DOHH2 (cell line): ENCODE measurements around the gene GPN2.

Source experiments
- H3F3A ChIP-seq: fragments of 200-600 bp; sonication (generic), shearing (Covaris generic); 2 replicates; pipeline ENCODE4 v1.6.0; 2016; ENCODE audit warnings: antibody characterized with exemption, mild to moderate bottlenecking; ENCODE audit not compliant: control insufficient read depth, insufficient read depth
- H3K27ac ChIP-seq: fragments of 200-600 bp; sonication (generic); 2 replicates; pipeline ENCODE4 v1.5.1; 2014; ENCODE audit warnings: low read depth, mild to moderate bottlenecking, low read length, moderate library complexity
- H3K27me3 ChIP-seq: fragments of 200-600 bp; sonication (generic); 2 replicates; pipeline ENCODE4 v1.6.1; 2014; ENCODE audit warnings: mild to moderate bottlenecking, low read length, mixed read lengths; ENCODE audit not compliant: control insufficient read depth
- H3K36me3 ChIP-seq: fragments of 200-600 bp; sonication (generic); 2 replicates; pipeline ENCODE4 v1.6.1; 2014; ENCODE audit warnings: mild to moderate bottlenecking, low read length, moderate library complexity, mixed read lengths; ENCODE audit not compliant: control insufficient read depth
- H3K4me1 ChIP-seq: fragments of 200-600 bp; sonication (generic); 2 replicates; pipeline ENCODE4 v1.6.1; 2014; ENCODE audit warnings: mild to moderate bottlenecking, low read length, mixed read lengths; ENCODE audit not compliant: control insufficient read depth
- H3K4me2 ChIP-seq: fragments of 200-600 bp; sonication (generic); 2 replicates; pipeline ENCODE4 v1.6.0; 2014; ENCODE audit warnings: mild to moderate bottlenecking, low read length, moderate library complexity
- H3K4me3 ChIP-seq: fragments of 200-600 bp; sonication (generic); 2 replicates; pipeline ENCODE4 v1.5.1; 2014; ENCODE audit warnings: mild to moderate bottlenecking, low read length, mixed read lengths
- H3K79me2 ChIP-seq: fragments of 200-600 bp; sonication (generic); 2 replicates; pipeline ENCODE4 v1.6.1; 2014; ENCODE audit warnings: mild to moderate bottlenecking, low read length, mixed read lengths; ENCODE audit not compliant: control insufficient read depth
- H3K9me2 ChIP-seq: fragments of 200-600 bp; sonication (generic); replicated peaks from 2 replicates; pipeline ENCODE4 v1.6.1; 2014; ENCODE audit warnings: mild to moderate bottlenecking, low read length, mixed read lengths; ENCODE audit not compliant: control insufficient read depth
- H3K9me3 ChIP-seq: fragments of 200-600 bp; sonication (generic); 2 replicates; pipeline ENCODE4 v1.6.1; 2014; ENCODE audit warnings: antibody characterized with exemption, low read length, mixed read lengths; ENCODE audit not compliant: control insufficient read depth, insufficient read depth
- H4K20me1 ChIP-seq: fragments of 200-600 bp; sonication (generic); 2 replicates; pipeline ENCODE4 v1.6.0; 2014; ENCODE audit warnings: low read depth, mild to moderate bottlenecking, antibody characterized with exemption, low read length, moderate library complexity; ENCODE audit not compliant: control insufficient read depth, insufficient read depth
- CTCF ChIP-seq: fragments of 200-600 bp; sonication (generic); IDR thresholded peaks from one replicate; pipeline ENCODE4 v1.5.1; 2014; ENCODE audit warnings: antibody characterized with exemption, mild to moderate bottlenecking, low read depth, low read length; ENCODE audit not compliant: poor library complexity, severe bottlenecking
- EZH2phosphoT487 ChIP-seq: fragments of 200-600 bp; sonication (generic); IDR thresholded peaks from 2 replicates; pipeline ENCODE4 v1.6.1; 2017; ENCODE audit warnings: borderline replicate concordance, mild to moderate bottlenecking, antibody characterized with exemption, low read length, moderate library complexity, mixed read lengths

GPN2 gene

GRCh38 chr1:26827663-26828062 is 62.4 kb downstream of the GPN2 start:
- Histone ChIP-seq H3F3A (peaks cover 6% of the 10 kb centered on the region), H3K36me3 (peaks cover 26% of the 10 kb centered on the region), H3K79me2 (peaks cover 49% of the 10 kb centered on the region), H4K20me1 (no peaks in the 10 kb centered on the region), H3K4me1 (peaks cover 42% of the 10 kb centered on the region), H3K27me3 (no peaks in the 10 kb centered on the region), H3K9me3 (no peaks in the 10 kb centered on the region), H3K4me3 (peak overlapping the region; percentile 83), H3K9me2 (no peaks in the 10 kb centered on the region), H3K4me2 (peak overlapping the region; percentile 97), H3K27ac (no peak overlapping the region)
- TF ChIP-seq EZH2phosphoT487 (no peak), CTCF (no peak)

GRCh38 chr1:26827106-26827604 is 62.9 kb downstream of the GPN2 start:
- Histone ChIP-seq H4K20me1 (no peaks in the 10 kb centered on the region), H3K27me3 (no peaks in the 10 kb centered on the region), H3K4me1 (peaks cover 39% of the 10 kb centered on the region), H3K79me2 (peaks cover 49% of the 10 kb centered on the region), H3F3A (peaks cover 3% of the 10 kb centered on the region), H3K4me3 (peak overlapping the region; percentile 83), H3K36me3 (peaks cover 21% of the 10 kb centered on the region), H3K9me2 (no peaks in the 10 kb centered on the region), H3K9me3 (no peaks in the 10 kb centered on the region), H3K4me2 (peak overlapping the region; percentile 97), H3K27ac (no peak overlapping the region)
- no peak for TF ChIP-seq EZH2phosphoT487
- no peak for TF ChIP-seq CTCF

- Histone ChIP-seq H3K36me3 (peaks cover 16% of the 10 kb centered on the region), H3F3A (peaks cover 3% of the 10 kb centered on the region), H3K4me1 (peaks cover 41% of the 10 kb centered on the region), H3K27ac (no peak within 1 kb of the TSS), H3K4me2 (peak within 1 kb of the TSS; percentile 97), H3K9me2 (no peaks in the 10 kb centered on the region), H3K4me3 (peak within 1 kb of the TSS; percentile 83), H3K9me3 (no peaks in the 10 kb centered on the region), H3K27me3 (no peaks in the 10 kb centered on the region), H3K79me2 (peaks cover 47% of the 10 kb centered on the region), H4K20me1 (no peaks in the 10 kb centered on the region)
- peak; percentile 32 for TF ChIP-seq CTCF
- no peak for TF ChIP-seq EZH2phosphoT487
These were observed 63.6 kb downstream of the GPN2 start, which contains the start of gene ZDHHC18 for GRCh38 chr1:26826261-26827105. Gene ZDHHC18 (plus strand): TSS chr1:26826688. CDS start chr1:26826805, 117 bp downstream.
